HG03378 (cell line): Measurements from ENCODE around the gene DOK1.

Source experiments
- ATAC-seq: cut with Tn5 transposase; IDR thresholded peaks from one replicate; pipeline ENCODE4 v1.9.1; 2021; ENCODE audit warnings: mild to moderate bottlenecking, moderate library complexity; ENCODE audit not compliant: unreplicated experiment

The DOK1 gene

DNA sequence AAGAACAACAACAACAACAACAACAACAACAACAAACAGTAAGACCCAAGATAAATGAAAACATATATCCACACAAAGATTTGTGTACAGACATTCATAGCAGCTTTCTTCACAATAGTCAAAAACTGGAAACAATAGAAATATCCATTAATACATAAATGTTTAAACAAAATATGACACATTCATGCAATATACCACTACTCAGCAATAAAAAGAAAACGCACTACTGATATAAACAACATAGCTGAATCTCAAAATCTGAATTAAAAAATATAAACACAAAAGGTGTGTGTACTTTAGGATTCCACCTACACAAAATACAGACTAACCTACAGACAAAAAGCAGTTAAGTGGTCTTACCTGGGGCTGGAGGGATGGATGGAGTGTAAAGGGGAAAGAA is 42.1 kb downstream of the DOK1 start:
- ATAC-seq: no peak

GRCh38 chr2:74597410-74597809 is 42.9 kb downstream of the DOK1 start:
- no peak for ATAC-seq

- ATAC-seq: no peak
Observed at GRCh38 chr2:74599676-74600075, 45.2 kb downstream of the DOK1 start.

DNA sequence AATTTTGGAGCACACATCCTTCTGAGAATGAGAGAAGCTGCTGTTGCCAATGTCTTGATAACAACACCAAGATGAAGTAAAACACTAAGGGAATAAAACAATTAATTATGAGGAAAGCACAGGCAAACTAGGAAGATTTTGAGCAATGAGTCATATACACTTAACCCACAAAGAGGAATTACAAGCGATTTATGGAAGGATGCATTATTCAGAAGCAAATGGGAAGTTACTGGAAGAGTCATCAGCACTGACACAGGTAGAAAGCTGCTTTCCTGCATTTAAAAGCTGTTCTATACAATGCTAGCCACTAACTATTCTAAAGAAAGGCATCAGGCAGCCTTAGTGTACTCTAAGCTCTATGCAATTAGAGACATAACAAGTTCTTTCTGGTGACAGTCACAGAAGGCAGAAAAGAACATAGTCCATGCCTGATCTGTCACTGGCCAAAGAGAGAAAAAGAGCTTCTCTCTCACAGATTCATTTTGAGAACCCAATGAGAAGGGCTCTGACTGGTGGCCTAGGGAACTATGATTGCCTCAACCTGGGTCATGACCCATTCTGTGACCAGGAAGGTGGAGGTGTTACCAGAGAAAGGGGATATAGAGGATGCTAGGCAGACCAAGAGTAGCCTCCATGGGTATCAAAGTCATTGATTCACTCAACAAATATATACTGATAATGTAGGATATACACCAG is 48.2 kb downstream of the DOK1 start:
- ATAC-seq: no peak

GRCh38 chr2:74603282-74604000 is 48.9 kb downstream of the DOK1 start:
- ATAC-seq: no peak

- no peak for ATAC-seq
Observed at GRCh38 chr2:74606927-74607326, 52.4 kb downstream of the DOK1 start.
